HG03558 (cell line): ENCODE data around the gene TOMT.
"Not testable (repeated sequence)": the region's sequence is repeated elsewhere in the genome, so short reads cannot be mapped to it uniquely, and the experiment has no call there.

Source experiments
- ATAC-seq: cut with Tn5 transposase; IDR thresholded peaks from one replicate; pipeline ENCODE4 v1.9.1; 2021; ENCODE audit warnings: moderate number of reproducible peaks; ENCODE audit not compliant: unreplicated experiment; ENCODE audit errors: extremely low read depth

Gene TOMT

GRCh38 chr11:72123117-72123653 lies 17.5 kb downstream of the TOMT start:
- ATAC-seq: no peak

- no peak for ATAC-seq
Observed at GRCh38 chr11:72124046-72124445, 18.3 kb downstream of the TOMT start.

- ATAC-seq: no peak
Observed at GRCh38 chr11:72125956-72126355, 20.2 kb downstream of the TOMT start.

GRCh38 chr11:72127923-72128322 lies 22.2 kb downstream of the TOMT start:
- no peak for ATAC-seq

GRCh38 chr11:72129381-72129780 lies 23.7 kb downstream of the TOMT start:
- ATAC-seq: no peak

GRCh38 chr11:72132646-72133045 lies 26.9 kb downstream of the TOMT start:
- ATAC-seq: no peak

- not testable (repeated sequence) for ATAC-seq
Observed at GRCh38 chr11:72135473-72135872, 29.7 kb downstream of the TOMT start, which contains the start of gene FOLR3. FOLR3 (plus strand) TSS chr11:72135725; CDS start chr11:72135953, 228 bp downstream.

- no peak for ATAC-seq
Observed at GRCh38 chr11:72135891-72136683, 30.4 kb downstream of the TOMT start.

GRCh38 chr11:72136684-72137262 lies 31.0 kb downstream of the TOMT start:
- ATAC-seq: no peak

- no peak for ATAC-seq
Observed at GRCh38 chr11:72138821-72139390, 33.2 kb downstream of the TOMT start.

GRCh38 chr11:72139500-72139899 lies 33.8 kb downstream of the TOMT start:
- no peak for ATAC-seq

GRCh38 chr11:72140661-72141060 lies 34.9 kb downstream of the TOMT start:
- ATAC-seq: no peak

GRCh38 chr11:72141066-72141465 lies 35.3 kb downstream of the TOMT start:
- ATAC-seq: no peak

GRCh38 chr11:72142086-72142485 lies 36.4 kb downstream of the TOMT start:
- ATAC-seq: not testable (repeated sequence)

- not testable (repeated sequence) for ATAC-seq
Observed at GRCh38 chr11:72142543-72142942, 36.8 kb downstream of the TOMT start.

- no peak for ATAC-seq
Observed at GRCh38 chr11:72144807-72145565, 39.3 kb downstream of the TOMT start.

GRCh38 chr11:72146625-72147024 lies 40.9 kb downstream of the TOMT start:
- no peak for ATAC-seq

GRCh38 chr11:72150882-72151281 lies 45.2 kb downstream of the TOMT start:
- ATAC-seq: no peak

- ATAC-seq: not testable (repeated sequence)
Observed at GRCh38 chr11:72153874-72154273, 48.1 kb downstream of the TOMT start.

GRCh38 chr11:72154816-72155215 lies 49.1 kb downstream of the TOMT start:
- no peak for ATAC-seq
